PFSK-1 (cell line): ENCODE data around the gene CMC1.

Experiments
- FOXP2 ChIP-seq: optimal IDR thresholded peaks from 2 replicates; pipeline ENCODE3; 2011; ENCODE audit warnings: borderline replicate concordance, control low read depth, inconsistent platforms; ENCODE audit not compliant: insufficient read depth; ENCODE audit errors: extremely low read length, extremely low read depth
- POLR2AphosphoS5 ChIP-seq: IDR thresholded peaks from 2 replicates; pipeline ENCODE4 v1.6.1; 2012; ENCODE audit warnings: low read depth, mild to moderate bottlenecking, control low read depth, low read length, moderate library complexity
- REST ChIP-seq, 2 experiments: IDR thresholded peaks; 2 replicates each; pipeline versions ENCODE4 v1.6.1 to v1.8.0; 2011 to 2012; ENCODE audit warnings: low read depth in 2 of 2, low read length in 2 of 2, control low read depth in 1 of 2, inconsistent platforms in 1 of 2, mild to moderate bottlenecking in 1 of 2, moderate library complexity in 1 of 2; ENCODE audit not compliant: insufficient read depth in 1 of 2
- SIN3A ChIP-seq: IDR thresholded peaks from 2 replicates; pipeline ENCODE4 v1.6.1; 2012; ENCODE audit warnings: mild to moderate bottlenecking, low read length, moderate library complexity, borderline replicate concordance; ENCODE audit not compliant: insufficient read depth
- TAF1 ChIP-seq: IDR thresholded peaks from 2 replicates; pipeline ENCODE4 v1.6.1; 2012; ENCODE audit warnings: low read length, control low read depth, borderline replicate concordance; ENCODE audit not compliant: insufficient read depth

CMC1 gene

GRCh38 chr3:28268989-28269388, 27.6 kb downstream of the CMC1 start:
- TF ChIP-seq FOXP2 (no peak), POLR2AphosphoS5 (no peak), TAF1 (no peak), SIN3A (no peak), REST (IDR thresholded peaks at IDR 0.05; ENCODE audit: insufficient read depth in 1 of 2, low read depth in 2 of 2, low read length in 2 of 2) (no peak)

- TF ChIP-seq FOXP2, result no peak
- TF ChIP-seq REST (IDR thresholded peaks at IDR 0.05; ENCODE audit: insufficient read depth in 1 of 2, low read depth in 2 of 2, low read length in 2 of 2), result no peak
- no peak for TF ChIP-seq TAF1
- TF ChIP-seq POLR2AphosphoS5, result no peak
- TF ChIP-seq SIN3A, result no peak
These were observed 32.4 kb downstream of the CMC1 start for GRCh38 chr3:28273837-28274236.

- no peak for TF ChIP-seq FOXP2
- no peak for TF ChIP-seq REST (IDR thresholded peaks at IDR 0.05; ENCODE audit: insufficient read depth in 1 of 2, low read depth in 2 of 2, low read length in 2 of 2)
- no peak for TF ChIP-seq POLR2AphosphoS5
These were observed 37.5 kb downstream of the CMC1 start for GRCh38 chr3:28278918-28279317.

GRCh38 chr3:28279770-28280169, 38.4 kb downstream of the CMC1 start:
- TF ChIP-seq REST (IDR thresholded peaks at IDR 0.05; ENCODE audit: insufficient read depth in 1 of 2, low read depth in 2 of 2, low read length in 2 of 2) (no peak), POLR2AphosphoS5 (no peak), TAF1 (no peak), FOXP2 (no peak), SIN3A (no peak)

- TF ChIP-seq FOXP2, result no peak
- no peak for TF ChIP-seq POLR2AphosphoS5
- TF ChIP-seq REST (IDR thresholded peaks at IDR 0.05; ENCODE audit: insufficient read depth in 1 of 2, low read depth in 2 of 2, low read length in 2 of 2), result no peak
- TF ChIP-seq SIN3A, result no peak
- TF ChIP-seq TAF1, result no peak
These were observed 39.4 kb downstream of the CMC1 start for GRCh38 chr3:28280781-28281180.
